Neural progenitor cell (in vitro differentiated cells): Measurements from ENCODE around the gene ABL2.
A peak's percentile ranks its signal among the peaks of the same experiment; 100 is the strongest.

ENCODE experiments used
- CTCF ChIP-seq: fragments of 200-600 bp; sonication (generic); IDR thresholded peaks from 2 replicates; pipeline ENCODE4 v1.5.1; 2017; ENCODE audit warnings: antibody characterized with exemption, mild to moderate bottlenecking
- EZH2 ChIP-seq: fragments of 200-600 bp; sonication (generic); IDR thresholded peaks from 2 replicates; pipeline ENCODE4 v1.6.1; 2017; ENCODE audit warnings: antibody characterized with exemption, mild to moderate bottlenecking, moderate library complexity
- EZH2phosphoT487 ChIP-seq: fragments of 200-600 bp; sonication (generic); IDR thresholded peaks from 2 replicates; pipeline ENCODE4 v1.6.1; 2017; ENCODE audit warnings: antibody characterized with exemption

- TF ChIP-seq EZH2phosphoT487 (no peak), EZH2 (peak; percentile 8), CTCF (no peak)
Measured at GRCh38 chr1:179229214-179230140, at the start of gene ABL2.
